NCI-H345 (cell line): ENCODE data around the gene JADE2.
"Not testable (repeated sequence)": the region's sequence is repeated elsewhere in the genome, so short reads cannot be mapped to it uniquely, and the experiment has no call there.

Experiments
- DNase-seq: peaks from one replicate; lab custom pipeline; 2025; lab: John Stamatoyannopoulos, UW

Gene JADE2

GRCh38 chr5:134552301-134552700, 26.8 kb downstream of the JADE2 start:
- no peak for DNase-seq

- not testable (repeated sequence) for DNase-seq
These were observed 27.2 kb downstream of the JADE2 start for GRCh38 chr5:134552716-134553115.

GRCh38 chr5:134553821-134554267, 28.4 kb downstream of the JADE2 start:
- DNase-seq: no peak

GRCh38 chr5:134554319-134555222, 29.1 kb downstream of the JADE2 start:
- DNase-seq: no peak

GRCh38 chr5:134555223-134555889, 29.9 kb downstream of the JADE2 start:
- DNase-seq: no peak

- DNase-seq: peak; percentile 38
These were observed 30.4 kb downstream of the JADE2 start for GRCh38 chr5:134555890-134556311.

GRCh38 chr5:134556588-134556987, 31.1 kb downstream of the JADE2 start:
- not testable (repeated sequence) for DNase-seq

GRCh38 chr5:134556994-134557393, 31.5 kb downstream of the JADE2 start:
- DNase-seq: no peak

- no peak for DNase-seq
These were observed 34.2 kb downstream of the JADE2 start for GRCh38 chr5:134559672-134560071.

GRCh38 chr5:134560698-134561097, 35.2 kb downstream of the JADE2 start:
- DNase-seq: no peak

GRCh38 chr5:134561871-134562296, 36.4 kb downstream of the JADE2 start:
- DNase-seq: no peak

- DNase-seq: no peak
These were observed 37.8 kb downstream of the JADE2 start for GRCh38 chr5:134563221-134563620.

- DNase-seq: no peak
These were observed 38.5 kb downstream of the JADE2 start for GRCh38 chr5:134563962-134564361.

GRCh38 chr5:134564396-134564795, 38.9 kb downstream of the JADE2 start:
- DNase-seq: no peak

GRCh38 chr5:134565791-134566740, 40.6 kb downstream of the JADE2 start:
- no peak for DNase-seq

GRCh38 chr5:134566741-134567221, 41.3 kb downstream of the JADE2 start:
- no peak for DNase-seq

- DNase-seq: no peak
These were observed 42.3 kb downstream of the JADE2 start for GRCh38 chr5:134567641-134568336.

GRCh38 chr5:134568337-134568700, 42.8 kb downstream of the JADE2 start:
- no peak for DNase-seq

GRCh38 chr5:134568761-134569695, 43.6 kb downstream of the JADE2 start:
- DNase-seq: no peak

- no peak for DNase-seq
These were observed 44.4 kb downstream of the JADE2 start for GRCh38 chr5:134569758-134570364.
